T-helper 2 cell (primary cell): Measurements from ENCODE around the gene TSR3.

Experiments
- DNase-seq, 5 experiments: peaks; one replicate each; pipeline versions ENCODE4 v3.0.0 to v3.0.0-alpha.2; 2012 to 2022

TSR3 gene

DNA sequence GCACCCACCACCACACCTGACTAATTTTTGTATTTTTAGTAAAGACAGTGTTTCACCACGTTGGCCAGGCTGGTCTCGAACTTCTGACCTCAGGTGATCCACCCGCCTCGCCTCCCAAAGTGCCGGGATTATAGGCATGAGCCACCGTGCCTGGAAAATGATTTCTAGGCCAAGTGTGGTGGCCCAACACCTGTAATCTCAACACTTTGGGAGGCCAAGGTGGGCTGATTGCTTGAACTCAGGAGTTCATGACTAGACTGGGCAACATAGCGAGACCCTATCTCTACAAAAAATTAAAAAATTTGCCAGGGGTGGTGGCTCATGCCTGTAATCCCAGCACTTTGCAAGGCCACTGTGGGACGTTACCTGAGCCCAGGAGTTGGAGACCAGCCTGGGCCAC, 29.3 kb downstream of the TSR3 start:
- DNase-seq = no peak

DNA sequence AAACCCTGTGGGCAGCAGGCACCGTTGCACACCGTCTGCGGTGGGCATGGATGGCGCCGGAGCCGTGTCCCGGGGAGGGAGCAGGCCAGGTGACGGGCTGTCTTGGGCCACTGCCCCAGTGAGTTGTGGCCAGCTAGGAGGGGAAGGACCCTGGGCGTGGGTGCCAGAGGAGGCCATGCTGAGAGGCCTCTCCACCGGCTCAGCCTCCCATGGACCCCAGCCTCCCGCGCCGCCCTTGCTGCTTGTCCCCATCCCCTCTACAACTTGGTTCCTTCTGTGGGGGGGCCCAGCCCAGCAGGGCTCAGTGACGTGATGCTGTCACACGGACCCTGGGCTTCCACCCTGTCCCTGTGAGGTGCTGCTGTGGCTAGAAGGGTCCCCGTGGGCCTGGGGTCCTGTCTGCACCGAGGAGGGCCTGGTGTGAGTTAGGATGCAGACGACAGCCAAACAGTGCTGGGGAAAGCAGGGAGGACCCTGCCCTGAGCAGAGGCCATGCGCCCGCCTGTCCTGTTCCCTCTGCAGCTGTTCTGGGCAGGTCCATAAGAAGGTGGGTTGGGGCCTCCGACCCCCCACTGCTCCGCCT, 30.9 kb downstream of the TSR3 start:
- no peak for DNase-seq

DNA sequence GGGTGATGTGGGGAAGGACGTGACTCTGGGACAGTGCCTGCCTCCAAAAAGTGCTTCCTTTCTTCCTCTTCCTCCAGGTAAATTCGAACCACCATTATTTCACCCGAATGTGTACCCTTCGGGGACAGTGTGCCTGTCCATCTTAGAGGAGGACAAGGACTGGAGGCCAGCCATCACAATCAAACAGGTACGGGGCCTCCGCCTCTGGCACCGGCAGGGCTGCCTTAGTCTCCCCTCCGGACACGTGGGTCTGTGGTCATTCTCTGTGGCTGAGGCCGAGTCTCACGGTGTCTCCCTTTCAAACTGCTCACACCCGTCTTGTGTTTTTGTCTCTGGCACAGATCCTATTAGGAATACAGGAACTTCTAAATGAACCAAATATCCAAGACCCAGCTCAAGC, 31.6 kb downstream of the TSR3 start:
- DNase-seq = no peak

DNA sequence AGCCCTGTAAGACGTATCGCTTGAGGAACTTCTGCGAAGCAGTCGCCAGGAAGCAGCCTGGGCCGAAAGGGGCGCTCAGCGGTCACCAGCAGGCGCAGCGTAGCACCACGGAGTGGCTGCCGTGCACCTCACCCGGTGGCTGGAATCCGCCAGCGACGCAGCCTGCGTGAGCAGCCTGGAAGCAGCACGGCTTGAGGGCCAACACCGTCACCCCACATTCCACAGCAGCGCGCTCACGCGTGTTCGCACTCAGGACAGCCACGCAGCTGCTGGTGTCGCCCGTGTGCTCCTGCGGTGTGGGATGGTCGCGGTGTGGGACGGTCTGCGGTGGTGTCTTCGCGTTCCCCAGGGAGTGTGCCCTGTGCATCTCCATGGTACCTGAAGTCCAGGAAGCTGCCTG, 32.6 kb downstream of the TSR3 start:
- DNase-seq = no peak

DNA sequence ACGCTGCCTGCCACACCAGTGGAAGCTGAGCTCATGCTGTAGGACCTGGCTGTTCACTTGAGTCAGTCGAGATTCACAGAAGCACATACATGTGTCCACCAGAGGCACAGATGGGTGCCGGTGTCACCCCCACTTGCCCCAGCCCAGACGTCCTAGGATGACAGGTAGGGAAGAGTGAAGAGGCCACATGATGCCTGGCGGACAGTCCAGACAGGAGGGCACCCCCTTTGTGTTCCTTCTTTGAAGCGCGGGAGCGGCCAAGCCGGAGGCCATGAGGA, 33.5 kb downstream of the TSR3 start:
- DNase-seq = no peak

DNA sequence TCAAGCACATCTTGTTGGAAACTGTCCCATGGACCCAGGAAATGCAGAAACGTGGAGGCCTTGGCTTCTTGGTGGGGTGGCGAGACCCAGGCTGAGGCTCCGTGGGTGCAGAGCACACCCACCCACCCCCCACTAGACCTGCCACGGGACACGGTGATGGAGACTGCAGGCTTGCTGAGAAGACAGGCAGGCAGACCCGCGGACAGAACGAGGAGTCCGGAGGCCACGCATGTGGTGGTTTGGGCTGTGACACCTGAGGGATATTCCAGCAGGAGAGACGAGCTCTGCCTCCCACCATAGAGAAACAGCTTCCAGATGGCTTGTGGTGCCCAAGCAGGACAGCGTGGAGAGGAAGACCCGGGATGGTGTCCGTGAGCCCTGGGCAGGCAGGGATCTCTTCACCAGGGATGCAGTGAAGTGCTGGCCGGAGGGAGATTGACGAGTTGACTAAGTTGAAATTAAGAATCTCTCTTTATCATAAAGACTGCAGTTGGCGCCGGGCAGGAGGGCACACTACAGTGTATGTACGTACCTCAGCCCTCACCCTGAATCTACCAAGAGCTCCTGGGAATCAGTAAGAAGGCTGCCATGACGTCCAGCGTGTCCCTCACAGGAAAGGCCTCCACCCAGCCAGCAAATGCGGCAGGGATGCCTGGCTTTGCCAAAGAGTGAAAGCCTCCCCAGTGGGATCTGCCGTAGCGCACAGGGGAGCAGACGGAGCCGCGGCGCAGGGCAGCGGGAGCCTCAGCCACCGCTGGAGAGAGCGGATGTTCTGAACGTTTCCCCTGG, 34.0 kb downstream of the TSR3 start:
- no peak for DNase-seq

DNA sequence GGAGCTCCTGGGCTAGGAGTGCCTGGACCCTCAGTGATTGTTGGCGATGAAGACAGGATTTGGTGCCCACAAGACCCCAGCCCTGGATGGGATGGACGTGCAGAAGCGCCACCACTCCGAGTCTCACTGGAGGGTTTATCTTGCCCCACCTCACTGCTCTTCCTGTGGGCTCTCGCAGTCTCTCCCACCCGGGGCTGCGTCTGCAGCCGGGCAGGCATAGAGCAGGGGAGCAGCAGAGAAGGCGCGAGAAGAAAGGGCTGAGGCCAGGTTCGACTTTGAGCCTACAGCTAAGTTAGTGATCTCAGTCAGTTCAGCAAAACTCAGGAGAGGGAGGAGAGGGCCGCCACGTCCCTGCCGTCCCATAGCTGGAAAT, 35.7 kb downstream of the TSR3 start:
- DNase-seq = no peak

DNA sequence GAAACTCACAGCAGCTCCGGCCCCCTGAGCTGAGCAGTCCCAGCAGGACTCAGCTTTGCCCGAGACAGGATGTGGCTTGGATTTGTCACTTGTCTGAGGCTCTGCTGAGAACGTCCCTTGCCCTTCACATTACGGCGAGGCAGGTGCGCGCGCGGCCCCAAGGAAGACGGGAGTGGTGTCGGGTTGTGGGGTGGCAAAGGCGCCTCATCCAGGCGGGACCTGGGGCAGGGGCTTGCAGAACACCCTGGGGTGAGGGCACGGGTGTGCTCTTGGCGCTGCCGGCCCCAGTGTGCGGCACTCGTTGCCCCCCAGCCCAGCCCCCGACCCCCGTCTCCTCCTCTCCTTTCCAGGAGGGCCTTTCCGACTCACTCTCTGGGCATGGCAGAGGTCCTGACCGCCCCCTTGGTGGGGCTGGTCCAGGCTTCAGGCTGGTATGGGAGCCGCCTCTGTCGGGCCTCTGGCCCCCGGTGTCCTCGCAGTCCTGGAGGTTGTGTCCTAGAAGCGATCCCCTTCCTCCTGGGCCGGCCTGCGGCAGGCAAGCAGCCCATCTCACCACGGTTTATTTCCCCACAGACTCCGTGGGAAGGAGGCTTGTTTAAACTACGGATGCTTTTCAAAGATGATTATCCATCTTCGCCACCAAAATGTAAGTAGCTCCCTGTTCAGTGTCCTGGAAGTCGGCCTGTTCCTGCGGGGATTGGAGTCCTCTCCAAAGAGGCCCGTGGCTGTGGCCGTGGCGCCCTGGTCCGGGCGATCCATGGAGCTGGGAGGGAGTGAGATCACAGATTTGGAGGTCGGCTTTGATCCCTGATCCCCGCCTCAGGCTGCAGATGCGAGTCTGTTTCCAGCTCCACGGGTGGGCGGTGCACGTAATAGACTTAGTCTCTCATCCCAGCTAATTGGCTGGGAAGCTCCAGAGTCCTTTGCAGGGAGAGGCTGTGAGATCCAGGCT, 36.3 kb downstream of the TSR3 start:
- DNase-seq = no peak

DNA sequence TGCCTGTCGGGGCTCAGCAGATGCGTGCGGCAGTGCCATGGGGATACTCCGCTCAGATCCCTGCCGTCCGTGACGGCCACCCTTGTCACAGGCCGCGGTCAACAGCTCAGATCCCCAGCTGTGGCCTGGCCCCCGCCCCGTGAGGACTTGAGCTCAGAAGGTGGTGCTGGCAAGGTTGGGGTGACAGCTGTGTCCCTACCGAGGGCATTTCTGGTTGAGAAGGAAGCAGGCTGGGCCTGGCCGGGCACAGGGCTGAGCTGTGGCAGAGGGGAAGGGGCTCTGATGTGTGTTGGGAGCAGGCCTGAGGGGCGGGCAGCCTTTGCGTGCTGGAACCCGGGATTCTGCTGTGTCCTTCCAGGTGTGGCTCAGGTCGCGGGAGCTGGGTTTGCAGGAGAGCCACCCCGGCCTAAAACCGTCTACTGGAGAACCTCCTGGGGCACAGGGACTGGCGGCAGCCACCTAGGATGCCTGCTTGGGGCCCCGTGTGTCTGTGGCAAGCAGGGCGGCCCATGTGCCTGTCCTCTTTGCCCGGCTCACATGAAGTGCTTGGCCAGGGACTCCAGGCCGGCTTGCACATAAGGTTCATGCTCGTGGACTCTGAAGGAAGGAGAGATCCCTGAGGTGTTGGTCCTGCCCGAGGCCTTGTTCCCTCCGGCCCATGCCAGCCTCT, 37.1 kb downstream of the TSR3 start:
- DNase-seq = no peak

DNA sequence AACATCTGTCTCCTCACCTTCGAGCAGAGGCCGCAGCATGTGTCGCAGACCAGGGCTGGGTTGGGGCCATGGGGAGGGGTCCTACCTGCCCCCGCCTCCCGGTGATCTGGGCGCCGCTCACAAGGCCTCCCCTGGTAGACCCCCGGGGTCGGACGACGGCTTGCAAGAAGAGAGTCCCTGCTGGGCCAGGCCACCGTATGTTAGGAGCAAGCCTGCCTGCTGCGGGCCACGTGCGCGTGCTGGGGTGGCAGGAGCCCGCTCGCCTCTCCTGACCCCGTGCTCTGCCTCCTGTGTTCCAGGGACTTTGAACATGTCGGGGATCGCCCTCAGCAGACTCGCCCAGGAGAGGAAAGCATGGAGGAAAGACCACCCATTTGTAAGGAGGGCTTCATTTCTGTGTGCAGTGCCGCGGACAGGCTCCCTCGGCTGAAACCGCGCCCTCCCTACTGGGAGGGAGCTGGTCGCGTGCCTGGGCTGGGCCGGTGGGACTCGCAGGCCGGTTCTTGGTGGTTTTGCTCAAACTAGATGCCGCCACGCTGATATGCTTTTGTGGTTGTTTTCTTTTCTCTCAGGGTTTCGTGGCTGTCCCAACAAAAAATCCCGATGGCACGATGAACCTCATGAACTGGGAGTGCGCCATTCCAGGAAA, 37.8 kb downstream of the TSR3 start:
- DNase-seq = no peak

DNA sequence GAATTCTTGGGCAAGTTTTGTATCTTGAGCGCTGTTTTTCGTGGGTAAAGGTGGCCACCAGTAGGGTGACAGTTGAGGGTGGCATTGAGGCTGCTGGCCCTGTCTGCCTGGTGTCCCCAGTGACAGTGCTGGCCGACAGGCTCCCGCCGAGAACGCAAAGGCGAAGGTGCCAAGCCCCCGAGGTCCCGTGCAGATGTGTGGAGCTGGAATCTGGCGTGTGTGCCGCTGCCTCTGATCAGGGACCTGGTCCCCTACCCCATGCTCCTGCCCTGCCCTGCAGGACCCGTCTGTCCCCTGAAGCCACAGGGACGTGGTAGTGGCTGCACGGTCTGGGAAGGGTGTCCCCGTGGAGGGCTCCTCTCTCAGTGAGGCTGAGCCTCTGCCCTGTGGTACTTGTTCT, 38.8 kb downstream of the TSR3 start:
- no peak for DNase-seq

DNA sequence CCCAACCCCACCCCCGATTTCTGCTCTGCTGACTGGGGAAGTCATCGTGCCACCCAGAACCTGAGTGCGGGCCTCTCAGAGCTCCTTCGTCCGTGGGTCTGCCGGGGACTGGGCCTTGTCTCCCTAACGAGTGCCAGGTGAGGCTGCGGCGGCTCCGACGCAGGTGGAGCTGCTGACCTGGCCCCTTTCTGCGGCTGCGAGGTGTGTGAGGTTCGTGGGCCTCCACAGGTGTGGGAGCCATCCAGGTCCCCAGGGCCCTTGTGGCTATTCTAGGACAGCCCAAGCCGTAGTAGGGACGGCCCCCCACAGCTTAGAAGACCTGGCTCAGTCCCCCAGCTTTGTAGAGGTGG, 39.2 kb downstream of the TSR3 start:
- DNase-seq = no peak

DNA sequence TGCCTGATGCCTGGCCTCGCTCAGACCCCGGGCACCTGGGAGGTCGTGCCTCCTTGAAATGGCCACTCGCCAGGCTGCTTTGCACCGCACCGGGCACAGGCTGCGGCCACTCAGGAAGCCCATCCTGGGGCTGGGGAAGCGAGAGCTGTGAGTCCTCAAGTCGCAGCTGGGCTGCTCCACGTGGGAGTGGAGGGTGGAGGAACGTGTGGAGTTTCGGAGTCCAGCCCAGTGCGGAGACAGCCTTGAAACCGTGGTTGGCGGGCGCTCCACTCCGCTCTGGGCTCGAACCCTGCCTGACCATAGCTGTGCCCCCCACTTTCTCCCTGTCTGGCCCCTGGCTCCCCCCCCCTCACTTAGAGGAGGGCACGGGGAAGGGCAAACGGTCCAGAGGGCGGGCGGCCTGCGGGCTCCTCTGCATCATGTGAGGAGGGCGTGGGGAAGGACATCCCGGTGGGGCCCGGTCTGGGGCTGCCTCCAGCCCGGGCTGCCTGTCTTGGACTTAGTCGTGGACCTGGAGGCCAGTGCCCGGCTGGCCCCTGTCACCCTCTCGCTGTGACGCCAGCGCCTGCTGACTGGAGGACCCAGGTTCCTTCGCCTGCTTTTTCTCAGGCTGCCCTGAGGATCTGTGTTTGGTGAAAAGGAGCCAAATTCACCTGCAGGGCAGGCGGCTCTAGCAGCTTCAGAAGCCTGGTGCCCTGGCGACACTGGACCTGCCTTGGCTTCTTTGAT, 39.8 kb downstream of the TSR3 start:
- DNase-seq = no peak

DNA sequence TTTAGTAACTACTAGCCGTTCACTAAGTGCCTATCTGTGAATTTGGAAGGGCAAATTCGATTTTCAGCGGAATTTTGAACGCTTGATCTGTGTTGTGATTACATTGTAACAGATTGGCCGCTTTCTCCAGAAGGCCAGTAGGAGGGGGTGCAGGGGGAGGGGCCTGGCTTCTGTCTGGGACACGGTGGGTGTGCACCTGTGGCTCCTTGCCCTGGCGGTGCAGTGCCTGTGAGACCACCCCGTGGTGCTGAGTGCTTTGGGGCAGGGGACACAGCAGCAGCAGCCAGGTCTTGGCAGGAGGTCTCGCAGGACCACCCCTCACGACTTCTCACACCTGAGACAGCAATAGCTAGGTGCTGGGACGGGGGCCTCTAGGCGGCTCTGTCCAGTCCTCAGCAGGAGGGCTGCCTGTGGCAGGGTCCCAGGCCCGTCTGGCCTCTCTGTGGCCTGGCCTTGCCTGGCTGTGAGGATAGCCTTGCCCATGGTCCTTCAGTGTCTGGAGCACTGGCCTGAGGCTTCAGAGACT, 40.4 kb downstream of the TSR3 start:
- DNase-seq = no peak

DNA sequence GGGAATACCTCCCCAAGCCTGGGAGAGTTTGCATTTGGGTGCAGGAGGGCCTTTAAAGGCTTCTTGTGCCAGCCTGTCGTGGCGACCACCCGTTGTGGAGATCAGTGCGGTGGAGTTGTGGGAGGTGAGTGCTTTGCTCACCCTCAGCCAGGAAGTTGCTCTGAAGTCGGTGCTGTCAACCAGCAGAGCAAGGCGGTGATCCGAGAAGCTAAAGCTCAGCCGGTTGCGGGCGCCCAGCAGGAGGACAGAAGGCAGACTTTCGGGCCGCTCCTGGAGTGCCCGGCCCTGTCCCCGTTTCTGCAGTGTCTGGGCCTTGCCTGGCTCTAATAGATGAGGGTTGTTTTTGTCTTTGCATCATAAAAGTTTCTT, 40.9 kb downstream of the TSR3 start:
- peak in 1 of 5 experiments; percentile 68 for DNase-seq

DNA sequence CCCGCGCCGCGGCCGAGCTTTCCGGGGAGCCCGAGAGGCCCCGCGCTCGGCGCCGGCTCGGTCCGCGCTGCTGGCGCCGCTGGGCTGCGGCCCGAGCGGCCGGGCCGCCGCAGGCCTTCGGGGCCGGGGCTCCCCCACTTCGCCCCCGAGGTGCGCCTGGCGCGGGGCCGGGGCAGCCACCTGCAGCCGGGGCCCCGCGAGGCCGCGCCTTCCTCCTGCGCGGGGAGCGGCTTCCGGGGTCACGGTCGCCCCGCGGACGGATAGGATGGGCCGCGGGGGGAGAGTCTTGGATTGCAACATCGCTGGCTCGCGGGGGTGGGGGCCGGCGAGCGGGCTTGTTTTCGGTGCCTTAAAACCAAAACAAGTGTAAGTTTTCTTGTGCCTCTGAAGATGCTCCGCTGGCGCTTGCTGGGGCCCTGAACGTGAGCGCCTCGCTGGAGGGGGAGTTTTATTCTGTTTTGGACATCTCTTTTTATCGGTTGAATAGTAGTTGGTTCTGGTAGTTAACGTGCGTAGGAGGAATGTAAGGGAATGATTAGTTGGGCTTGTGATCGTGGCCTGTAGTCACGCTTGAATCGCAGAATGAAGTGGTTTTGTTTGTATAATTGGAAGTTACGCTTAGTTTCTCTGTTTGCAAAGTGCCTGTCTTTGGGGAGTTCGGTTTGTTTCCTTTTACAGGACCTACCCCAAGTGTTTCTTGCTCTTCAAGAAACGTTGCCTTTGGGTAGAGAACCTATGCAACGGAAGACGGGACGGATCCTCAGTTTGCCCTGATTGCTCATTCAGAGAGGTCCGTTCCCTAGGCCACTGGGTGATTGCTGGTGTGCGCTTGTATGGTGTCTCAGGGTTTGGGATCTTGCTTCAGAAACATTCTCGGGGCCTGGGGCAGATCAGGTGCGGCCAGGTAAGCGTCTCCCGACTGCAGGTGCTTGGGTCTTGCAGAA, 41.5 kb downstream of the TSR3 start:
- peak; percentile 39 to 69 (median 46) for DNase-seq

DNA sequence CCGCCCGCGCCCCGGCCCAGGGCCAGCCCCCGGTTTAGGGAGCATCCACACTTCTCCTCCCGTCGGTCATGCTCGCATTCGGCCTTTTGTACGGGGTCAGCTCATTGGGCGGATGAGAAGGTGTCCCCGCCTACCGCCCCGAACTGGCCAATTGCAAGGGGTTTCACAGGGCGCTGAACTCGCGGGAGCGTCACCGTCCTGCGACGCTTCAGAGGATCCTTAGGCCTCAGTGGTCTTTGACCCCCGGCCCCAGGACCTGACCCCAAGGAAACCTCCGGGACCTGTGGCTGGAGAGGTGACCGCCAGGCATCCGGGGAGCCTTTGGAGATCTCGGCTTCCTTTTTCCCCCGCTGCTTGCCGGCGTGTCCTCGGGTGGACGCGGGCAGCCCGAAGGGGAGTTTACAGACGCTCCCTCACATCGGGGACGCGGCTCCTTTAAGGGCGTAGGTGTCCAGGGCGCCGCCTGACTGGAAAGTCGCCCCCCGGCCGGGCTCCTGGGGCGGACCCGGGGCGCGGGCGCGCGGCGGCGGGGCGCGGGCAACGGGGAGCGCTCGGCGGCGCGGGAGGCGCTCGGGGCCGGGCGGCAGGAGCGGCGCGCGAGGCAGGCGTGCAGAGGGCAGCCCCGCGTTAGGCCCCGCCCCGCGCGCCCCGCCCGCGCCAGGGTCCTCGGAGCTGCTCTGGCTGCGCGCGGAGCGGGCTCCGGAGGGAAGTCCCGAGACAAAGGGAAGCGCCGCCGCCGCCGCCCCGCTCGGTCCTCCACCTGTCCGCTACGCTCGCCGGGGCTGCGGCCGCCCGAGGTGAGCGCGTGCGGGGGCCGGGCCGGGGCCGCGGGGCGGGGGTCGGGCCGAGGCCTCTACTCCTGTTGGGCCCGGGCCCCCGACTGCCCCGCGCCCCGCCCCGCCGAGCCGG, 42.4 kb downstream of the TSR3 start, which contains the start of gene UBE2I:
UBE2I (plus strand) TSS at position 660 of the 909 bp plus-strand sequence. CDS start 4,395 bp downstream, outside the sequence.
- peak; percentile 90 to 99 (median 94) for DNase-seq

DNA sequence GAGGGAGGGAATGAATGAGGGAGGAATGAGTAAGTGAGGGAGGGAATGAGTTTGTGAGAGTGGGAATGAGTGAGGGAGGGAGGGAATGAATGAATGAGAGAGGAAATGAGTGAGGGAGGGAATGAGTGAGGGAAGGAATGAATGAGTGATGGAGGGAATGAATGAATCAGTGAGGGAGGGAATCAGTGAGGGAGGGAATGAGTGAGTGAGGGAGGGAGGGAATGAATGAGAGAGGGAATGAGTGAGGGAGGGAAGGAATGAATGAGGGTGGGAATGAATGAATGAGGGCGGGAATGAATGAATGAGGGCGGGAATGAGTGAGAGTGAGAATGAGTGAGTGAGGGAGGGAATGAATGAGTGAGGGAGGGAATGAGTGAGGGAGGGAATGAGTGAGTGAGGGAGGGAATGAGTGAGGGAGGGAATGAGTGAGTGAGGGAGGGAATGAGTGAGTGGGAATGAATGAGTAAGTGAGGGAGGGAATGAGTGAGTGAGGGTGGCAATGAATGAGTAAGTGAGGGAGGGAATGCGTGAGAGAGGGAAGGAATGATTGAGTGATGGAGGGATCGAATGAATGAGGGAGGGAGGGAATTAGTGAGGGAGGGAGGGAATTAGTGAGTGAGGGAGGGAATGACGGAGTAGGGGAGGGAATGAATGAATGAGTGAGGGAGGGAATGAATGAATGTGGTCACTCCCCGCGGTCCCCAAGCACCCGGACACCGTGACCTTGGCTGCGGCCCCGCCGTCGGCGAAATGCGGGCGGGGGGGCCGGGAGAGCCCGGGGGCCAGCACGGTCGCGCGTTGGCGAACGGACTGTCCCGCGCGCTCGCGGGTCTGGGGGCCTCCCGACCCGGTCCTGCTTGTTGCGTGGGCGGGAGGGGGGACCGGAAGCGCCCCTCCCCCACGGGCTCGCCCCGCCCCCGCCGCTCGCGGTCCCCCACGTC, 43.4 kb downstream of the TSR3 start:
- DNase-seq = peak in 1 of 5 experiments; percentile 70
